ENCODE results near the gene NGB.
"Not testable (repeated sequence)": the region's sequence is repeated elsewhere in the genome, so short reads cannot be mapped to it uniquely, and the experiment has no call there.

NGB gene, protein sequence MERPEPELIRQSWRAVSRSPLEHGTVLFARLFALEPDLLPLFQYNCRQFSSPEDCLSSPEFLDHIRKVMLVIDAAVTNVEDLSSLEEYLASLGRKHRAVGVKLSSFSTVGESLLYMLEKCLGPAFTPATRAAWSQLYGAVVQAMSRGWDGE
- total RNA-seq, result 0 reads per million in 3 experiments

DNA sequence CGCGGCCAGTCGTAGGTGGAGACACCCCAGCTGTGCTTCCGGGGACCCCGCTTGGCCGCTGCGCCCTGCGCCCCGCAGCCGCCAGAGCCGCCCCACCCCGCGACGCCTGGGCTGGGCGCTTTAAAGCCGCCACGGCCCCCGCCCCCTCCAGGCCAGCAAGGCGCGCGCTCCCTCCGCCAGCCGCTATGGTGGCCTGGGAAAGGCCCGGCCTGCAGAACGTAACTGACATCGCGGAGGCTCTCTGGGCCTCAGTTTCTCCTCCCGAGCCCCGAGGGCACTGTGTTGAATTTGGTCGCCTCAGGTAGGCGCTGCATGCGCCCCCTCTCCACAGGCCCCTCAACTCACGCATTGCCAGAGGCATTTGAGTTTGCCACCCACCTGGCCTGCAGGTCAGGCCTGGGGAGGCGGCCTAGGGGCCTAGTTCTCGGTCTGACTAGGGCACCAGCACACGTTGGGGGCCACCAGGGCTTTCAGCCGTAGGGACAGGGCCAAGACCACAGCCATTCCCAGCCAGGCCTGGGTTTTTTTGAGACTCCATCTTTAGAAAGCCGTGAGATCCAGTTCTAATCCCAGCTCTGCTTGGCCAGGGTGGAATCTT is at the start of gene NGB:
Gene NGB (minus strand): TSS at position 94 of the 598 bp plus-strand sequence. CDS start 269 bp downstream, outside the sequence.
- no peak for DNase-seq

GRCh38 chr14:77320238-77320935 is 49.4 kb upstream of the NGB start, which contains the start of gene POMT2:
Gene POMT2, minus strand, starts transcription at chr14:77320883. Its CDS starts 202 bp downstream, at chr14:77320681.
- peak; percentile 89 for DNase-seq

GRCh38 chr14:77319422-77319821 is 48.4 kb upstream of the NGB start:
- no peak for DNase-seq

DNA sequence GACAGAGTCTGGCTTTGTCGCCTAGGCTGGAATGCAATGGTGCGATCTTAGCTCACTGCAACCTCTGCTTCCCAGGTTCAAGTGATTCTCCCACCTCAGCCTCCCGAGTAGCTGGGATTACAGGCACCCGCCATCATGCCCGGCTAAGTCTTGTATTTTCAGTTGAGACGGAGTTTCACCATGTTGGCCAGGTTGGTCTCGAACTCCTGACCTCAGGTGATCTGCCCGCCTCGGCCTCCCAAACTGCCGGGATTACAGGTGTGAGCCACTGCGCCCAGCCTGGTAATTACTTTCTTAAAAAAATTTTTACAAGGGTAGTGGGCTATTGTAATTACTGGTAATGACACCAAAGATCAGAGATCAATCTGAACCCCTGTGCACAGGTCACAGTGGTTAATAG is 47.8 kb upstream of the NGB start:
- not testable (repeated sequence) for DNase-seq

DNA sequence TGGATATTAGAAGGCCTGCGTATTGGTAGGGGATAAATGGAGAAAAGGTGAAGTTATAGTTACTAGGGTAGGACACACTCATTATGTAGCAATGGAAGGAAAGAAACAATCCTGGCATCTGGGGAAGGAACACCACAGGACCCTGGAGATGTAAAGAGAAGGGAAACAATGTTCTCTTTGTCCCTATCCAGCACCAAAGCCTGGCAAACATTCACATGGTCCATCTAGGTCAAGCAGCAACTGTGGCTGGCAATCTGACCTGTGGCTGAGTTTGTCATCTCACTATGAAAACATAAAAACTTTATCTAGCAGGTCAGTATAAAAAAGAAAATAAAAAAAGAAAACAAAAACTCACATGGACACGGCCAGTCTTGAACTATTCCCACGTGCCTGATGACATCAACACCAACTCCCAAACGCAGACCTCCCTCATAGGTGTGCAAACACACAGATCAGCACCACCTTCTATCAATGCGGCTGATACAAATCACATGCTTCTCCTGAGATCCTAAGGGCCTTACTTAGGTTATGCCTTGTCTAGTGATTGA is 47.1 kb upstream of the NGB start:
- no peak for DNase-seq

- no peak for DNase-seq
Measured at GRCh38 chr14:77316872-77317301, 45.9 kb upstream of the NGB start.

DNA sequence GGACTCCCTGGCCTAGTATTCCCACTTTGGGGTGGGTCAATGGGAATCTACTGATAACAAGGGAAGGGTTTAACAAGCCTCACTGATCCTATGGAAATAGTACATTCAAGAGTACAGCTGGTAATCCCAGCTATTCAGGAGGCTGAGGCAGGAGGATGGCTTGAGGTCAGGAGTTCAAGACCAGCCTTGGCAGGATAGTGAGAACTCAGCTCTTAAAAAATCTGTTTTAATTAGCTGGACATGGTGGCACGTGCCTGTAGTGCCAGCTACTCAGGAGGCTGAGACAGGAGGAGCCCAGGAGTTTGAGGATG is 45.1 kb upstream of the NGB start:
- DNase-seq, result no peak

DNA sequence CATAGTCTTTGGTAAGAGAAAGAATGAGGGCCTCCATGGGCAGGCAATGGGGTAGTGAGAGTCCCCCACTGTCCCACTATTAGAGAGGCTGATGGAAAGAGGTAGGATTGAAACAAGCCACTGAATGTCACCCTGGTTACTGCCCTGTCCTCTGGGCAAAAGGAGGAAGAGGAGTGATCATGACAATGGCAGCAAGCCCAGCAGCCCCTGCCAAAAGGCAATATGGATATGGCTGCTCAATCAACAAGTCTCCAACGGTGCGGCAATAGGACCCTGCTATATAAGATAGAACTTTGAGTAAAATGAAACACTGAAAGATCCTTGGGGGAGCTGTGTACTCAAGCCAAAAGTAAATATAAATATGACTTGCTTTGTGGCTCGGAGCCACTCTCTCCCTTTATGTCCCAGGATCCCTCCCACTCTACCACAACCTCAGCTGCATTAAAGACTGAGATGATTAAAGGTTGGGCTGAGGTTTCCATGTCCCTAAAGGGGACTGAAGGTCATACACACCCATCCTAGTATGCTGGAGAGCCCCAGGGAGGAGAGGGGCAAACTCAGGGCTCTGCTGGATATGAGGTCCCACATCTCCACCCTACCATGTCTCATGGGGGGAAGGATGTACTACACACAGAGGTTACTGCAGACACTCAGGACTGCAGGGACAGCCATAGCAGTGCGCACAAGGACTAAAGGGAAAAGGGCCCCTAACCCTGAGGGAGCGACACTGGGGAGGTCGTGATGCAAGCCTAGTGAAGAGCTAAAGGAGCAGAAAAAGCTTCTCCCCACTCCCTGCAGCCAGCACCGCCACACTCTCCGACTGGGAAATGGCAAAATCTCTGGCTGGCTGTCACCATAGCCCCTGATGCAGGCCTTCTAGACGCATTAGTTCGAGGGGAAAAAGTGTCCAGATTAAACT is 43.8 kb upstream of the NGB start:
- DNase-seq, result no peak

DNA sequence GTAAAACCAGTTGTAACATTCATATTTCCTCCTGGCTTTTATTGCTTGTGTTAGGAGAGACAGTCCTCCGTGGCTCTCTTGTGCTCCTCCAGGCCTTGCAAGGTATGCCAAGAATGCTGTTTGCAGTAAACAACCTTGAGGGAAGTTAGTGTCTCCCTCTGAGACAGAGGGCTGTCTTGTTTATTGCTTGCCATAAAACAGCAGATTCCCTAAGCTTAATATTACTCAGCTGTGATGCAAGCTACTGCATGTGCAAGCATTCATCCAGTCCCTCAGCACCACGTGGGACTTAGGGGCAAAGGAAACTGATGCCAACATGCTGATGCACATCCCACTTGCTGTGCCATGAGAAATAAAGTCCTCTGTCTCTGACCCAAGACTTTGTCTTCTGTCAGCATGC is 43.0 kb upstream of the NGB start:
- no peak for DNase-seq

- no peak for DNase-seq
Measured at GRCh38 chr14:77313371-77313770, 42.4 kb upstream of the NGB start.

DNA sequence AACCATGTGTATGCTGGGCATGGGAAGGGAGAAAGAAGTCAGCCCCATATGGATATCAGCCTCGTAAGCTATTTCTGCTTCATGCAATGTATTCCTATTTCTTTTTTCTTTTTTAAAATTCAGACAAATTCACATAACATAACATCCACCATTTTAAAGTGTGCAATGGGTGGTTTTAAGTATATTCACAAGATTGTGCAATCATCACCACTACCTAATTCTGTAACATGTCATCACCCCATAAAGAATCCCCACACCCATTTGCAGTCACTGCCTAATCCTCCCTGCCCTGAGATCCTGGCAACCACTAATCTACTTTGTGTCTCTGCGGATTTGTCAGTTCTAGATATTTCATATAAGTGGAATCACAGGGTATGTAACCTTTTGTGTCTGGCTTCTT is 40.2 kb upstream of the NGB start:
- DNase-seq, result no peak

GRCh38 chr14:77310026-77310425 is 39.0 kb upstream of the NGB start:
- no peak for DNase-seq

DNA sequence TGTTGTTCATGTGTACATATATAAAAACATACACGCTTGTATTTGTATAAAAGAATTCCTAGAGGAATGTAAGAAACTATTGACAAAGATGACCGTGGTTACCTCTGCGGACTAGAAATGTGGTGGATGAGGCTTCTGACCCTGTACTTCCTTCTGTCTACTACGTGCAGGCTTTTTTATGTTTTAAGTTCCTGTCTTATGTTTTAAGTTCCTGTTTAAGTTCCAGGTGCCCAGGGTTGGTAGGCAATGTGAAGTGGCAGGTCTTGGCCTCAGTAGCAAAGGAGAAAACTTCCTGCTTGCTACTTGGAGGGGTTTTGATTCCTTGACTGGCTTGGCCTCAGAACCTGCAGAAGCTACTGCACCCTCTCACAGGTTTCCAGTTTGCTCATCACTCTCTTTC is 38.1 kb upstream of the NGB start:
- no peak for DNase-seq

DNA sequence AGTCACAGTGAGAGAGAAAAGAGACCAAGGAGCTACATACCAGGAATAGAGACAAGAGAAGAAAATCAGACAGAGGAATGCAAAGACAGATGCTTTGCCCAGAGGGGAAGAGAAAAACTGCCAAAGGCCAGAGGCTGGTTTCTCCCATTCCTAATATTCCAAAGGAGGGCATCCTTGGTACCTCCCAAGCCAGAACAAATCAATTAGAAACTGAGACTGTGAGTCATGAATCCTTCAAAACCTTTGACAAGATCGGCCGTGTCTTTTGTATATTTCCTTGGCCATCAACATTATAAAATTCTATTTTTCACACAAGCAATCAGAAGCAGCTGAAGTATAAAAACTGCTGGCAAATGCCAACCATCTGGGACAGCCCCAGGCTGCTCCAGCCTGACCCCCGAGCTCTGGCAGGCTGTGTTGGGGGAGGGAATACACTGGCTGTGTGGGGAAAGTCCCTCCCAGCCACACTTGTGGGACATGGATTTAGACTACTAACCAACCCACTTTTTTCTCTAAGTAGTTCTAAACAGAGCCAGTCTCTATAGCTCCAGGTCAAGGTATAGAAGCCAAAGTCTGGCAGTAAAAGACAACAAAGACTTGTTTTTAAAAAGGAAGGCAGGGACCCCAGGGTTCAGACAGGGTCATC is 36.0 kb upstream of the NGB start:
- no peak for DNase-seq

DNA sequence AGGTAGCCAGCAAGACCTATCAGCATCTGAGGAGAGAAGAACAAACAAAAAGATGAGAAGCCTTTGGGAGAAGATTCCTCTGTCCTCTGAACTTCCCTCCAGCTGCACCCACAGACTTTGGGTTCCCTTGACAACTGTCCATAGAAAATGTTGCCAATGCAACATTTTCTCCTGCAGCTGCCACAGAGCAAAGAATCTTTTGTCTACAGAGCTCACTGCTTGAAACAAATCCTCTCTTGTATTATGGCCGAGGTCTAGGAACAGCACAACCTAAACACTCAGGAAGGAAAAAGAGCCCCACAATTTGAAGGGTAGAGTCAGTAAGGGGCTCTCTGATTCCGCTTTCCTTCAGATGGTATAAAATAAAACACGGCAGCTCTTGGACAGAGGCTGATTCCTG is 35.4 kb upstream of the NGB start:
- DNase-seq, result no peak

GRCh38 chr14:77305696-77306095 is 34.7 kb upstream of the NGB start:
- DNase-seq, result no peak

DNA sequence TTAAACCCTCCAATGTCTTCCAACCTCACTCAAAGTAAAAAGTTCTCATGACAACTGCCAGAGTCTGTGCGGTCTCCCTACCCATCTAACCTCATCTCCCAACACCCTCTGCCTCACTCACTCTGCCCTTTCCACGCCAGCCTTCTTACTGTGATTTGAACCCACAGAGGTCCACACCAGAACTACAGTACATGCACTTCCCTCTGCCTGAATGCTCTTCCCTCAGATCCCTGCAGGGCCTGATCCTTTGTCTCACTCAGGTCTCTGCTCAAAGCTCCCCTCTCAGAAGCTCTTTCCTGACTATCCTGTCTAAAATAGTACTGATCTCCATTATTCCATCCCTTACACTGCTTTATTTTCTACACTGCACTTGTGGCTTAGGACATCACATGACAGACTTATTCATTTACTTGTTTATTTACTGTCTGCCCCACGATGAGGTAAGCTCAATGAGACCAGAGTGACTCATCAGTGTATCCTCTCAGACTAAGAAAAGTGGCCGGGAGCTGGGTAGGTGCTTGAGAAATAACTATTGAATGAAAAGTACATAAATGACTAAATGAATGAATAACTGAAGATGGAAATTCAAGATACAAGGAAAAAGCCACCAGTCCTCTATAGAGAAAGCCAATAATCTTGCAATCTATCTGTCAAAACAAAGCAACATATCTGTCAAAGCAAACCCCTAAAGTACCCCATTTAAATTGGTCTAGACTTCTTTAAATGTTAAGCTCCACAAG is 32.6 kb upstream of the NGB start:
- DNase-seq, result no peak

- no peak for DNase-seq
Measured at GRCh38 chr14:77302926-77303325, 31.9 kb upstream of the NGB start.

DNA sequence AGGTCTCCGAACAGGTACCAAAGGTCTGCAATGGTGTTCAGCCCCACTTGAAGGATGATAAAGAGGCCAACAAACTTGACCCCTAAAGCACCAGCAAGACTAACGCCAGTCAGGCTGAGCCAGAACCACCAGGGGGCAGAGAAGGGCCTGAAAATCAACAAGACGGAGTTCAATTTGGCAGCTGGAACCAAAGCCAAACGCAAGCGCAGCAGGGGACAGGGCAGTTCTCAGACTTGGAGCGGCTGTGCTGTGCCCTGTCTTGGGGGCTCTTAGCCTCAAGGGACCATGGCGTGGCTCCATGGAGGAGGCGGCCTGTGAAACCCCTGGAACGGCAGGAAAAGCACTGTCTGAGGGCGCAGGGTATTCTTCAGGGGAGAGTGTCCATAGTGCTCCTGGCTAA is 30.1 kb upstream of the NGB start:
- DNase-seq, result peak; percentile 8

GRCh38 chr14:77299771-77300170 is 28.8 kb upstream of the NGB start:
- DNase-seq, result no peak

- no peak for DNase-seq
Measured at GRCh38 chr14:77296906-77297305, 25.9 kb upstream of the NGB start.

GRCh38 chr14:77296155-77296554 is 25.1 kb upstream of the NGB start:
- DNase-seq, result no peak

Measured in central memory CD4-positive, alpha-beta T cell (primary cell).